GM19239 (cell line): ENCODE measurements around the gene NID1.
"Not testable (repeated sequence)": the region's sequence is repeated elsewhere in the genome, so short reads cannot be mapped to it uniquely, and the experiment has no call there.

Source experiments
- DNase-seq: peaks from one replicate; pipeline ENCODE4 v3.0.0; 2011; ENCODE audit warnings: low spot score; ENCODE audit not compliant: insufficient read length
- FAIRE-seq: peaks from 2 replicates; lab custom pipeline; 2011; peaks lifted over from hg19 to GRCh38; lab: Jason Lieb, UNC

The NID1 gene

DNA sequence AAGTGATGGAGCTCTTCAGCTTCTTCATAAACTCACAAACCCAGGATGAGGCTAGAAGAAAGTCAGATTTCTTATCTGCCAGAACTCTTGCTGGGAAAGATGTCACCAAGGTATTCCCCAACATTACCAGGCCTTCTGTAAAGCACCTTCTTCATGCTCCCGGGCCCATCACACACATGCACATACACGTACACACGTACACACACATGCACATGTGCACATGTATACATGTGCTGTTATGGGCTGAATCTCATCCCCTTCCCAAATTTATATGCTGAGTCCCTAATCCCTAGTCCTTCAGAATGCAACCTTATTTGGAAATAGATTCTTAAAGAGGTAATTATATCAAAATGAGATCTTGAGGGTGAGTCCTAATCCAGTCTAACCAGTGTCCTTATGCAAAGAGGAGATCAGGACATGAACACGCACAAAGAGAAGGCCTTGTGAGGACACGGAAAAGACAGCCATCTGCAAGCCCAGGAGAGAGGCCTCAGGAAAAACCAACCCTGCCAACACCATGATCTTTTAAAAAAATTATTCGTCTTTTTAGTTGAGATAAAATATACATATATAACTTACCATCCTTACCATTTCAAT is 121.8 kb downstream of the NID1 start:
- DNase-seq (no peak), FAIRE-seq (no peak)

DNA sequence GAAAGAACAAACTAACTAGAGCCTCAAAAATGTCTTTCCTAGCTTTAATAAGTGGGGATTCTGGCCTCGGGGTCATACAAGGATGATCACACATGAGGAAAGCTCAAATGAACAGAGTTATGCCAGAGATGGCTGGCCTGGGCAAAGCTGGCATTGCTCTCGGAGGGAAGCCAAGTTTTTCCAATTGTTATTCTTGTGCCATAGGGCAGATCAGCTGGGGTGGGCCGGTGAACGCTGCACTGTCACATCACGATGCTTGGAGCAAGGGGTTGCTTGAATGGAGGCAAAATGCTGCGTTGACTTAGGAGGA is 122.3 kb downstream of the NID1 start:
- FAIRE-seq (no peak), DNase-seq (no peak)

DNA sequence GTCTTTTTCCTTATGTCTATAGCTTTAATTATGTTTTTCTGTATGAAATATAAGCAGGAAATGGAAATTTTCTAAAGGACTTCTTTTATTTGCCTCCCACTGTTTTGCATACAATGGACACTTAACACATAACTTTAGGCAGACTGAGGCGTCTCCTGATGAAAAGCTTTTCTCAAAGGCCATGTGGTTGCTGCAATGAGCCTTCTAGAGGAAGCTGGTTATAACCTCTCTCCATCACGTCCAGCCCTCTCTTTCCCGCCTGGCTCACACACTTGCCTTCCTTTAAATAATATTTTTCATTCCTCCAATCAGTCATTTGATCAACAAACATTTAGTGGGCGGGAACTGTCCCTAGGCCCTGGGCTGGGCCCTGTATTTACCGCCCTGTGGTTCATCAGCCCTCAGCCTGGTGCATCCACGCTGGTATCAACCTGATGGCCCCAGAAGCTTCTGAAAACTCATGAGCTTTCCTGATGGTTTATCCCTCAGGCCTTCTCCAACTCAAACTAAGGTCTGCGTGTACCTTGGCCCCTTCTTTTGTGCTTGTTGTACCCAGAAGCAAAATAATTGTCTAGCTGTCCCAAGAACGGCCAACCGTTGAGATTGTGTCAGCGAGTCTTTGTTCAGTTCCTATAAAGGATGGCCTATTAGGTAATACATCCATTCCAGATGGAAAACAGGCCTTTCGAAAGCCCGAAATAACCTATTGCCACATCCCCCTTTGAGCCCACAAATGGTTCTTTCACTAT is 122.8 kb downstream of the NID1 start:
- FAIRE-seq (no peak), DNase-seq (no peak)

DNA sequence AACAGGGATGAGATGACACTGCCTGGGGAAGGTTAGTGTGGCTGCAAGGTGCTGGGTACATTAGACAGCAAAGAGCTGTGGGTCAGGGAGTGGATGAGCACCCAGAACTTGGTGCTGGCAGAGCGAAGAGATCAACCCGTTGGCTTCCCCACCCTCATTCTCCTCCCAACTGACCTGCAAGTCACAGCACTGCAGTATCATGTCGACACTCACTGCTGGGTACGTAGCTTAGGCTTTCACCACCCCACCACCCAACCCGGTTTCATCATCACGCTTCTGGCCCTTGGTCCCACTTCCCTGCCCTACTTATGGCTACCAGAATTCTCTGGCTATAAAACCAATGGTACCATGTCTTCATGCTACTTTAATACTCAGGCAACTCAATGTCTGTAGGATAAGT is 124.6 kb downstream of the NID1 start:
- no peak for FAIRE-seq

DNA sequence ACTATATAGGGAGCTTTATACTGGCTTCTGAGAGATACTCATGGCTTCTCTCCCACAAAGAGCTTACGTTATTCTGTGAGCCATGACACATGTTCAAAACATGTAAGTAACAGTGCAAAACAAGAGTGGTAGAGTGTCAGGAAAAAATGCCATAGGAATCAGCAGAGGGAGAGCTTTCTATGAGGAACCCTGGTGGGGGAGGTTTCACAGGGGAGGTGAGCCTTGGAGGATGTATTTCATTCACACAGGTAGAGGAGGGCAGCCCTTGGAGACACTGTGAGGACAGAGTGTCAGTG is 125.5 kb downstream of the NID1 start:
- FAIRE-seq, result no peak
- no peak for DNase-seq

More for the DNA sequence above, 124.6 kb downstream of the NID1 start:
- DNase-seq, result no peak

DNA sequence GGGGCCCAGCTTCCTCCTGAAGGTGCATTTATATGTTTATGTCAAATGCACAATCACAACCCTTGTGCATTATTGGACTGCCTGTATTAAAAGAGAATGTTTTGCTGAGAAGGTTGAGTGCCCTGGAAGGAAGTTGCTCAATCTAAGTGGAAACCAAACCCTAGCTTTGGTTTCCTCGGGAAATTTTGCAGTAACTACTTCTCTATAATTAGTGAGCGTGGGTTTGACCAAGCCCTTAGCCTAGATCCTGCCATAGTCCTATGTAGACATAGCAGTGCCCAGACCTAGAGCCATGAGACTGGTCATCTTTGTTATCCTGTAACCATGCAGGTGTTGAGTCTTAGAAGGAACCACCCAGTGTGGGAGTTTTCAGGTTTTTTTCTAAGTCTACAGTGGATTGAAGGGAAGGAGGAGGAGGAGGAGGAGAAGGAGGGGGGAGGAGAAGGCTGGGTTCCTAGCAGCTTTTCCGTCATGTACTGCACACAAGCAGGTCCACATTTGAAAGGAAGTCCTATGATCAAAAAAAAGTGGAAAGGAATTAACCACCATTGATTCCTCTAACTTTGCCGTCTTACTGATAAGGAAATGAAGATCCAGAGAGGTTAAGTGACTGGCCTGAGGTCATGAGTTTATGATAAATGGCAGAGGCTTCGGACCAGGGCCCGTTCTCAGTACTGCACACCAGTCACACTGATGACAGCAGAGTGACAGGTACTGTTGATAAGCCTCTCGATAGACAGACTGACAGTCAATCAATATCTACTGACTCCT is 126.0 kb downstream of the NID1 start:
- DNase-seq, result no peak
- peak; percentile 91 for FAIRE-seq

DNA sequence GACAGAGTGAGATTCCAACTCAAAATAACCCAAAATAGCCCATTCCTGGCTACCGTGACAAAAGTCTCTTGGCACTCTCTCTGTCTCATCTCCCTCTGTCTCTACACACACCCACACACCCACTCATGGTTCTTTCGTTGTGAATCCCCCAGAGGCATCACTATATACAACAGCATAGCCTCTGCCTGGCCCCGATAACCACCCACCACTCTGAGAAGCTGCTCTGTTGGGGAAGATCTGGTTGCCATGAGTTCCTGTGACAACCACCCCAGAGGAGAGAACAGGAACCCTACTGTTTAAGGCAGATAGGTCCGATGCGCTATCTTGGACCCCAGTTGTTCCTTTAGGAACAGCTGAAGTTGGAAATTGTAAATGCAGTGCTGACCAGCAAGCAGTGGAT is 127.8 kb downstream of the NID1 start:
- DNase-seq (no peak), FAIRE-seq (no peak)

DNA sequence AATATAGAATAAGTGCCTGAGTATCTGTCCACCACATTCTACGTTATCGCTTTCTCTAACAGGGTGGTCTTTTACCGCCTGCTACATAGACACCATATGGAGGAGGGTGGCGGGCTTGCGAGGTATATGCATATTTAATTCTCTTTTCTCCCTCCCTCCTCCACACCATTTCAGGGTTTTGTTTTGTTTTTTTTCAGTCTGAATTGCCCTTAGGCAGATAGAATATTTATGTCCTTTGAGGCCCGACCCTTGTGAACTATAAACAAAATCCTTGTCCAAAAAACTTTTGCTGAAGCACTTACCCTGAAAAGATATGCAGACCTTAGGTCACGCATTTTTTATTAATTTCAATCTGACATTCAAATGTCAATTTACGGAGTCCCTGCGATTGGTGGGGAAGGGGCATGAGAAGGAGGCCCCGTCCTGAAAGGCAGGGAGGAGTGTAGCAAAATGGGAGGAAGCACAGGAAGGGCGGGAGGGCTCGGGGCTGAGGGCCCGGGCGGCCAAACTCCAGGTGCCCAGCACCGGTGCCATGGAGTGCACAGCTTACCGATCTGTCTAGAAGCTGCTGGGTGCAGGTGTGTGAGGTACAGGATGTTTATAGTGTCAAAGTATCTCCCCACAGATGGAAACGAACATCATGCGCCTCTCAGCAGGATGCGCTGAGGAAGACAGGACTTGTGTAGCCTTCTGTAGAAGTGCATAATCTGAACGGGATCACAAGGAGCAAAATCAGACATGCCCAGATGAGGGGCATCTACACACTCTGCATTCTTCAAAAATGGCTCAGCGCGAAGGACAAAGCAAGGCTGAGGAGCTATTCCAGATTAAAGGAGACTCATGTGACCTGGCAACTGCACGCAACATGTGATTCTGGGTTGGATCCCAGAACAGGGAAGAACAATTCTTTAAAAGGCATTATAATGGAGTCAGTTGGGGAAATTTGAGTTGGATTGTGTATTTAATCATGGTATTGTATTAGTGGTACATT is 129.4 kb downstream of the NID1 start:
- DNase-seq, result no peak
- no peak for FAIRE-seq

DNA sequence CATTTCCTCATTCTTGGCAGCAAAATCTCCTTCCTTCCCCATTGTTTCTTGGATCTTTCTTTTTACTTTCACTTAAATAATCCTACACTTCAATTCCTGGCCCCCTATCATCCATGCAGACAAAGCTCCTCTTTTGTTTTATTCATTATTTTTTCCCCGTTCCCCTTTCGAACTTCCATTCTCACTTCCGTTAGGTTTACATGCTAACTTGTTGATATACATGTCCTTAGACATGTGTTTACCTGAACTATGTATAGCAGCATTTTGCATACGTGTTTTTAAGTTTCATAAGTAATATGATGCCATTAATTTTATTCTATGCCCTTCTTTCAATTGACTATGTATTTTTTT is 131.1 kb downstream of the NID1 start:
- no peak for FAIRE-seq
- DNase-seq, result no peak

DNA sequence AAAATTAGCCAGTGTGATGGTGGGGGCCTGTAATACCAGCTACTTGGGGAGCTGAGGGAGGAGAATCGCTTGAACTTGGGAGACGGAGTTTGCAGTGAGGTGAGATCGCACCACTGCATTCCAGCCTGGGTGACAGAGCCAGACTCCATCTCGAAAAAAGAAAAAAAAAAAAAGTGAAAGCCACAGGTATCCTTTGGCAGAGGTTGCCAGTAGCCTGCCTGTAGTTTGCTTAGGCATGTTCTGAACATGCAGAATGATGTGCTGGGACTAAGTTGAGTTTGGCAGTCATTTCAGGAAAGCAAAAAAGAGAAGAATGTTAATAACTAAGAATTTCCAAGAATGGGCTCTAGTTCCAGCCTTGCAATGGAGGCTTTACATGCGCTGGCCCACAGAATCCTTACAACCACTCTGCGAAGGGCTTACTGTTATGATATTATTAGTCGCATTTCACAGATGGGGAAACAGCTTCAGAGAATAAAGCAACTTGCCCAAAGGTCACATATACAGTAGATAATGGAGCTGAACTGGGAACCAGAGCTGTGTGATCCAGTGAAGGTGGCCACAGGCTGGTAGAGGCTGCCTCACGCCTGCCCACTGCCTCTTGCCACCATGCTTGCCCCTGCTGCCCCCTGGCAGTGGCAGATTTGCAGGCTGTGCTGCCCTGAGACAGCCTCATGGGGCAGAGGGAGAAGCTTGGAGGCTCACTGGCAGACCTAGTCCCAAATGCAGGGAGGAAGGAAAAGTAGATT is 131.7 kb downstream of the NID1 start:
- peak; percentile 28 for FAIRE-seq
- no peak for DNase-seq

DNA sequence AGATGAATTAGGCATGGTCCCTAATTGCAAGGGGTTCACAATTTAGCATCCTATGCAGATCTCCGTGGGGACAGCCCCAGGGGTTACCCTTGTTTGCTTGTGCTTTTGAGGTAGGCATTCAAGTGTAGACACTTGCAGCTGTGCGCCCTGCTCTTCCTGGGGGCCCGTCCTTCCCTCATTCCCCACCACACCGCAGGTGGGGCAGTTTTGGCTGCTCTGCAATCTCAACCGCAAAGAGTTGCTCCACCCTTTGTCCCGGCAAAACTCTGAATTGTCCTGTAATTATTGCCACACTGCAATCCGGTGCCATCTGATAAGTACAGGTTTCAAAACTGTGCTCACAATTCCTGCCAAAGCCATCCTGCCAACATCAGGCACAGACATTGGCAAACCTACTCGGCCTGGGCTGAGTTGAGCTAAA is 132.8 kb downstream of the NID1 start:
- DNase-seq (no peak), FAIRE-seq (no peak)

DNA sequence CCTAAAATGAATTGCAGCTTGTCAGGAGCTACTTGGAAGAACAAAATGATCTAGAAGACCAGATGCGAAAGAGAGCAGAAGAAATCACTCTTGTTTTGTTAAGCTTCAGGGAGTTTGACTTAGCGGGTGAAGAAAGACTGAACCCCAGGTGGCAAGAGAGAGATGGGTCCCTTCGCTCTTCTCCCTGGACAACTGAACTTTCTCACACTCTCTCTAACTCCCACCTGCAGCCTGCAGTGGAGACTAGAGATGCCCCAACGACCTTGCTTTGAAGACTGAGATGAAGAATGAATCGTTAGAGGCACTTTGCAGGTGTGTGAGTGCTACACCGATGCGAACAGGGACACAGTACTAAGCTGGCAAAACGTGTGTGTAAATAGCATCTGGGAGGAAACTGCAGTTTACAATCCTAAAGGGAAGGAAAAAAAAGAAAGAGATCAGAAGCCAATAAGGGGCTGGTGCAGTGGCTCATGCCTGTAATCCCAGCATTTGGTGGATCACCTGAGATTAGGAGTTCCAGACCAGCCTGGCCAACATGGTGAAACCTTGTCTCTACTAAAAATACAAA is 133.6 kb downstream of the NID1 start:
- DNase-seq (no peak), FAIRE-seq (no peak)

DNA sequence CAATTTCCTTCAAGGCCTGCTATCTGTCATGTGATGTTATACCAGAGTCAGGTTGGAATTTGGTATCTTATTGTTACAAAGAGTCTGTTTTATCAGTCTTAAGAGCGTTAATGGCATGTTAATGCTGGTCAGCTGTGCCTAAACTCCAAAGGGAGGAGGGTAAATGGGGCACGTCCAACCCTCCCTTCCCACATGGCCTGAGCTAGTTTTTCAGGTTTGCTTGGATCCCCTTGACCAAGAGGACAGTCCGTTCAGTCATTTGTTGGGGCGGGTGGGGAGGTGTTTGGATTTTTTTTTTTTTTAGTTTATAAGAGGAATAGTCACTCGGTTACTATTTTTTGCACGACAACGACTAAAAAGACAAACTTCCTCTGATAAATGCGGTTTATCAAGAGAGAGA is 134.3 kb downstream of the NID1 start:
- FAIRE-seq, result no peak
- DNase-seq, result no peak

DNA sequence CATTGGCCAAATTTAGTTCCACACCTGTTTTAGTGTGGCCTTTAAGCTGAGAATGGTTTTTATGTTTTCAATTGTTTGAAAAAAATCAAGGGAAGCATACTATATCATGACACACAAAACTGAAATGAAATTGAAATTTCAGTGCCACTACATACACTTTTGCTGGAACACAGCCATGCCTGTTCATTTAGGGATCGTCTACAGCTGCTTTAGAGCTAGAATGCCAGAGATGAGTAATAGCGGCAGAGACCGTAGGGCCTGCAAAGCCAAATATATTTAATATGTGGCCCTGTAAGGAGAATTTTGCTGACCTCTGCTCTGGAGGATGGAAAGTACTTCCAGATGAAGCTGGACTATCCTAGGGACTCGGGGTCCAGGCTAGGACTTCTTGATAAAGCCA is 135.7 kb downstream of the NID1 start:
- DNase-seq (no peak), FAIRE-seq (no peak)

DNA sequence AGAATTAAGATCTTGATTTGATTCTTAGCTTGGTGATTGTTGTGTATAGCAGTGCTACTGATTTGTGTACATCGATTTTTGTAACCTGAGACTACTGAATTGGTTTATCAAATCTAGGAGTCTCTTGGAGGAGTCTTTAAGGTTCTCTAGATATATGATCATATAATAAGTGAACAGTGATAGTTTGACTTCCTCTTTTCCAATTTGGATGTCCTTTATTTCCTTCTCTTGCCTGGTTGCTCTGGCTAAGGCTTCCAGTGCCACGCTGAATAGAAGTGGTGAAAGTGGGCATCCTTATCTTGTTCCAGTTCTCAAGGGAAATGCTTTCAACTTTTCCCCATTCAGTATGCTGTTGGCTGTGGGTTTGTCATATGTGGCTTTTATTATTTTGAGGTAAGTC is 136.7 kb downstream of the NID1 start:
- DNase-seq (no peak), FAIRE-seq (no peak)

DNA sequence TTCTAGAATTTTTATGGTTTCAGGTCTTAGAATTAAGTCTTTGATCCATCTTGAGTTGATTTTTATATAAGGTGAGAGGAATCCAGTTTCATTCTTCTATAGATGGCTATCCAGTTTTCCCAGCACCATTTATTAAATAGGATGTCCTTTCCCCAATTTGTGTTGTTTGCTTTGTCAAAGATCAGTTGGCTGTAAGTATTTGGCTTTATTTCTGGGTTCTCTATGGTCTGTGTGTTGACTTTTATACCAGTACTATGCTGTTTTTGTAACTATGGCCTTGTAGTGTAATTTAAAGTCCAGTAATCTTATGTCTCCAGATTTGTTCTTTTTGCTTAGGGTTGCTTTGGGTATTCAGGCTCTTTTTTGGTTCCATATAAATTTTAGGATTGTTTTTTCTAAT is 137.3 kb downstream of the NID1 start:
- not testable (repeated sequence) for FAIRE-seq

More for the DNA sequence above, 137.3 kb downstream of the NID1 start:
- DNase-seq, result not testable (repeated sequence)
